Gastrocnemius medialis (tissue), 4 donors: ENCODE measurements around the gene PTGIS. TPM values are rescaled to one million over a fixed set of nuclear protein-coding genes. Genes with fewer than 3 reads are reported as not detected.

ENCODE experiments used
- ATAC-seq, 2 donors: fragments of 150-250 bp; one replicate each; pipeline ENCODE4 v1.9.1; 2016
- DNase-seq, 2 donors: peaks; one replicate each; pipeline ENCODE4 v3.0.0-alpha.2; 2019
- H3K27ac ChIP-seq, 4 donors: fragments of 200-600 bp; sonication (generic); 1 replicate in 1 of 4; 2 replicates in 3 of 4; pipeline ENCODE4 v1.5.1; 2016 to 2018; ENCODE audit warnings: mild to moderate bottlenecking in 2 of 4, moderate library complexity in 1 of 4
- H3K27me3 ChIP-seq, 3 donors: fragments of 200-600 bp; sonication (generic) in 2 of 3; 1 replicate in 1 of 3; 2 replicates in 2 of 3; pipeline versions ENCODE4 v1.5.1 to v1.6.0; 2016 to 2019; ENCODE audit warnings: mild to moderate bottlenecking in 1 of 3, moderate library complexity in 1 of 3
- H3K36me3 ChIP-seq, 2 donors: fragments of 200-600 bp; sonication (generic) in 1 of 2; one replicate each; pipeline ENCODE4 v1.5.1; 2017 to 2018
- H3K4me1 ChIP-seq, 2 donors: fragments of 200-600 bp; sonication (generic) in 1 of 2; one replicate each; pipeline ENCODE4 v1.5.1; 2016 to 2017; ENCODE audit warnings: mild to moderate bottlenecking in 2 of 2
- H3K4me3 ChIP-seq, 4 donors: fragments of 200-600 bp; sonication (generic) in 3 of 4; 1 replicate in 1 of 4; 2 replicates in 3 of 4; pipeline ENCODE4 v1.5.1; 2016 to 2019; ENCODE audit warnings: mild to moderate bottlenecking in 2 of 4
- H3K9me3 ChIP-seq, 3 donors: fragments of 200-600 bp; sonication (generic) in 2 of 3; 1 replicate in 1 of 3; 2 replicates in 2 of 3; pipeline ENCODE4 v1.5.1; 2016 to 2019
- POLR2A ChIP-seq, 2 donors: fragments of 450-650 bp; IDR thresholded peaks; one replicate each; pipeline ENCODE4 v1.6.1; 2017; ENCODE audit warnings: antibody characterized with exemption in 2 of 2, mild to moderate bottlenecking in 2 of 2, moderate library complexity in 2 of 2
- in situ Hi-C, 4 donors: fragments of 200-750 bp; cut with MboI; loops; one replicate each; pipeline versions ENCODE4 v1.15.0 to v1.8.0; 2017; ENCODE audit warnings: low sequenced_read_pairs in 4 of 4
- intact Hi-C: fragments of 100-400 bp; cut with DNase I; formaldehyde crosslinking; loops from one replicate; pipeline ENCODE4 v1.15.1; 2023; ENCODE audit warnings: low total_unique reads
- total RNA-seq, 4 donors: library from RNA; depleted of rRNA; stranded (reverse); fragments of >200 nt; gene quantifications; one replicate each; pipeline versions ENCODE4 v1.1.0 to v1.2.3, GENCODE V29; 2016
- TF ChIP-seq, protein P1 (sequence below), 5 experiments: fragments of 450-650 bp in 3 of 5; fragments of 200-600 bp in 2 of 5; sonication (generic) in 2 of 5; IDR thresholded peaks in 4 of 5; conservative IDR thresholded peaks in 1 of 5; 1 replicate in 4 of 5; 2 replicates in 1 of 5; pipeline ENCODE4 v1.5.1; 2016 to 2019; ENCODE audit warnings: antibody characterized with exemption in 5 of 5, mild to moderate bottlenecking in 3 of 5, moderate library complexity in 3 of 5

The PTGIS gene
- total RNA-seq, 4 donors from 2014 or later = 4.5 to 13.1 (median 9.5) TPM

DNA sequence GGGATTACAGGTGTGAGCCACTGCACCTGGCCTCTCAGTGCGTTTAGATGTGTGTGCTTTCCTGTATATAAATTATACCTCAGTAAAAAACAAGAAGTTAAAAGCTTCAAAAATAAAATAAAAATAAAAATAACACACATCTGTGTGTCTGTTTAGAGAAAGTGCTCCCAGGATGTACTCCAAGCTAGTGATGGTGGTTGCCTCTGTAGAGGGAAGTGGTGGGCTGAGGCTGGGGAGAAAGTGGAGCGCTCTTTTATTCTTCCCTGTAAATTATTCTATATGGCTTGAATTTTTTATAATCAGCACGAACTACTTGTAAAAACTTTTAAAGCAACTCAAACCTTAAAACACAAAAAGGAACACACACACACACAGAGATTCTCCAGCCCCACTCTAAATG is 29.0 kb downstream of the PTGIS start:
- in situ Hi-C loops (loop anchor here in 3 of 4 donors (5.0 to 10.0 kb wide), 2 partner anchors 204 to 207 kb away; no protein-coding TSS in a partner anchor), intact Hi-C loops (no loop called here)
- Histone ChIP-seq H3K36me3 (no peaks in the 10 kb centered on the region), H3K4me1 (no peaks in the 10 kb centered on the region), H3K27me3 (no peaks in the 10 kb centered on the region), H3K27ac (no peak overlapping the region), H3K9me3 (no peaks in the 10 kb centered on the region), H3K4me3 (no peak overlapping the region)
- TF ChIP-seq POLR2A (IDR thresholded peaks at IDR 0.05) = no peak
- TF ChIP-seq, protein P1, sequence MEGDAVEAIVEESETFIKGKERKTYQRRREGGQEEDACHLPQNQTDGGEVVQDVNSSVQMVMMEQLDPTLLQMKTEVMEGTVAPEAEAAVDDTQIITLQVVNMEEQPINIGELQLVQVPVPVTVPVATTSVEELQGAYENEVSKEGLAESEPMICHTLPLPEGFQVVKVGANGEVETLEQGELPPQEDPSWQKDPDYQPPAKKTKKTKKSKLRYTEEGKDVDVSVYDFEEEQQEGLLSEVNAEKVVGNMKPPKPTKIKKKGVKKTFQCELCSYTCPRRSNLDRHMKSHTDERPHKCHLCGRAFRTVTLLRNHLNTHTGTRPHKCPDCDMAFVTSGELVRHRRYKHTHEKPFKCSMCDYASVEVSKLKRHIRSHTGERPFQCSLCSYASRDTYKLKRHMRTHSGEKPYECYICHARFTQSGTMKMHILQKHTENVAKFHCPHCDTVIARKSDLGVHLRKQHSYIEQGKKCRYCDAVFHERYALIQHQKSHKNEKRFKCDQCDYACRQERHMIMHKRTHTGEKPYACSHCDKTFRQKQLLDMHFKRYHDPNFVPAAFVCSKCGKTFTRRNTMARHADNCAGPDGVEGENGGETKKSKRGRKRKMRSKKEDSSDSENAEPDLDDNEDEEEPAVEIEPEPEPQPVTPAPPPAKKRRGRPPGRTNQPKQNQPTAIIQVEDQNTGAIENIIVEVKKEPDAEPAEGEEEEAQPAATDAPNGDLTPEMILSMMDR (IDR thresholded peaks at IDR 0.05 in 4 of 5, conservative IDR thresholded peaks at IDR 0.05 in 1 of 5) = no peak
- no peak for DNase-seq
- ATAC-seq = no peak

DNA sequence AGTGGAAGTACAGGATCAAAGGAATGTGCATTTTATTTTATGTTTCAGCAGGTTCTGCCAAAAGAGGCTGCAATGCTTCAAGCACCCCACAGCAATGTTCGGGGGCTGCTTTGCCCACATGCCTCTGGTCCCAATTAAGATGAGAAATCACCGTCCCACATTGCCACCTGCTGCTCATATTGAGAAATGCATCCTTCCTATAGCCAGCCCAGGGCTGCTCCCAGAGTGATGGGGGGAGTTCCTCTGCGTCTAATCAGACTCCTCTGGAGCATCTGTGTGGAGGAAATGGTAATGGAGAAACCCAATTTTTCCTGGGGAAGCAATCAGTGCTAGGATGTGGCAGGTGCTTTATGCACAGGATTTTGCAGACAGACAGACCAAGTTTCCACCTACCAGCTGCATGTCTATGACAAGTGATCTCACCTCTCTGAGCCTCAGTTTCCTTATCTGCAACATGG is 33.7 kb downstream of the PTGIS start:
- Histone ChIP-seq H3K36me3 (no peaks in the 10 kb centered on the region), H3K4me1 (no peaks in the 10 kb centered on the region), H3K27me3 (no peaks in the 10 kb centered on the region), H3K9me3 (no peaks in the 10 kb centered on the region), H3K27ac (no peak overlapping the region), H3K4me3 (no peak overlapping the region)
- intact Hi-C loops = loop anchor here (1.0 to 2.0 kb wide), 3 partner anchors 25 to 200 kb away; no protein-coding TSS in a partner anchor
- DNase-seq = peak in 1 of 2 donors; percentile 47
- peak; percentile 60 to 69 for ATAC-seq
- in situ Hi-C loops = loop anchor here in 3 of 4 donors (5.0 to 10.0 kb wide), 2 partner anchors 199 to 202 kb away; no protein-coding TSS in a partner anchor
- TF ChIP-seq POLR2A (IDR thresholded peaks at IDR 0.05) = no peak
- TF ChIP-seq, protein P1 (IDR thresholded peaks at IDR 0.05 in 4 of 5, conservative IDR thresholded peaks at IDR 0.05 in 1 of 5) = peak; percentile 82 to 87 (median 84)

DNA sequence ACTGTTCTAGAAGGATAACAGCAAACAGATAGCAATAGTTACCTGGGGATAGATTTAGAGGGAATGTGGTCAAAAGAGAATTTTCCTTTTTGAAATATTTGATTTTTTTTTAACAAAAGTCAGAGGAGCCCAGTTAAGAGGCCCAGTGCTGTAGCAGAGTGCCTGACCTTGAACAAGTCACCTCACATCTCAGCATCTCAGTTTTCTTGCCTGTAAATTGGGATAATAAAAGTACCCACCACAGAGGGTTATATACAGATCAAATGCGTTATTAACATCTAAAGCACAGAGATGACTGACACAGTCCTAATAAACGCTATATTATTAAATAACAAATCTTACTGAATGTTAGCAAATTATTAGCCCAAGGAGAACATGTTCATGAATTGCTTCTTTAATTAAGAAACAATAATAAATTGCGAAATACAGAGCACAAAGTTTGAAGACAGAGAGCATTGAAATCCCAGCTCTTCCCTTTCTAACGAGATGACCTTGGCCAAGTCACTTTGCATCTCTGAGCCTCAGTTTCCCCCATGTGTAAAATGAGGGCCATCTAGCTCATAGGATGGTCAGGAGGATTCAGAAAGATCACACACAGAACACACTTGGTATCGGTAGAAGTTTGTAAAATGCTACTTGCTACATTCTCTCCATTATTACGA is 35.5 kb downstream of the PTGIS start:
- in situ Hi-C loops = loop anchor here in 3 of 4 donors (5.0 to 10.0 kb wide), 2 partner anchors 198 to 200 kb away; no protein-coding TSS in a partner anchor
- Histone ChIP-seq H3K27me3 (no peaks in the 10 kb centered on the region), H3K4me3 (no peak overlapping the region), H3K4me1 (peaks cover 7 to 14% of the 10 kb centered on the region in 2 donors), H3K27ac (no peak overlapping the region), H3K9me3 (no peaks in the 10 kb centered on the region), H3K36me3 (no peaks in the 10 kb centered on the region)
- no peak for ATAC-seq
- DNase-seq = no peak
- TF ChIP-seq, protein P1 (IDR thresholded peaks at IDR 0.05 in 4 of 5, conservative IDR thresholded peaks at IDR 0.05 in 1 of 5) = no peak
- TF ChIP-seq POLR2A (IDR thresholded peaks at IDR 0.05) = no peak
- intact Hi-C loops = no loop called here

DNA sequence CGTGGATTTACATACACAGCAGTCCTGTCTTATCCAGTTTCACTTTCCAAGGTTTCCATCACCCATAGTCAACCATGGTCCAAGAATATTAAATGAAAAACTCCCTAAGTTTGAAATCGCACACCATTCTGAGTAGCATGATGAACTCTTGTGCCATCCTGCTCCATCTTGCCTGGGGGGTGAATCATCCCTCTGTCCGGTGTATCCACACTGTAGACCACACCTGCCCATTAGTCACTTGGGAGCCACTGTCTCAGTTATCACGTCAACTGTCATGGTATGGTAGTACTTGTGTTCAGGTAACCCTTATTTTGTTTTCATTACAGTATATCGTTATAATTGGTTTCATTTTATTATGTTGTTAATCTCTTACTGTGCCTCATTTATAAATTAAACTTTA is 38.5 kb downstream of the PTGIS start:
- no peaks in the 10 kb centered on the region for H3K36me3 ChIP-seq
- DNase-seq (peak; percentile 45 to 52), ATAC-seq (peak; percentile 60)
- no peak for TF ChIP-seq POLR2A (IDR thresholded peaks at IDR 0.05)
- TF ChIP-seq, protein P1 (IDR thresholded peaks at IDR 0.05 in 4 of 5, conservative IDR thresholded peaks at IDR 0.05 in 1 of 5) = no peak
- H3K9me3 ChIP-seq = no peaks in the 10 kb centered on the region
- intact Hi-C loops (loop anchor here (5.0 kb wide), 1 partner anchor 112 kb away; no protein-coding TSS in a partner anchor), in situ Hi-C loops (no loop called here)
- H3K27me3 ChIP-seq = no peaks in the 10 kb centered on the region
- H3K27ac ChIP-seq = peak overlapping the region in 3 of 4 donors; percentile 47 to 84 (median 74)
- H3K4me1 ChIP-seq = peaks cover 15 to 33% of the 10 kb centered on the region in 2 donors
- H3K4me3 ChIP-seq = no peak overlapping the region
